ENCODE results near the gene DCAKD.

The DCAKD gene

GRCh38 chr17:45030733-45031132 is 20.7 kb downstream of the DCAKD start:
- DNase-seq (ENCODE audit: low read depth): no peak

DNA sequence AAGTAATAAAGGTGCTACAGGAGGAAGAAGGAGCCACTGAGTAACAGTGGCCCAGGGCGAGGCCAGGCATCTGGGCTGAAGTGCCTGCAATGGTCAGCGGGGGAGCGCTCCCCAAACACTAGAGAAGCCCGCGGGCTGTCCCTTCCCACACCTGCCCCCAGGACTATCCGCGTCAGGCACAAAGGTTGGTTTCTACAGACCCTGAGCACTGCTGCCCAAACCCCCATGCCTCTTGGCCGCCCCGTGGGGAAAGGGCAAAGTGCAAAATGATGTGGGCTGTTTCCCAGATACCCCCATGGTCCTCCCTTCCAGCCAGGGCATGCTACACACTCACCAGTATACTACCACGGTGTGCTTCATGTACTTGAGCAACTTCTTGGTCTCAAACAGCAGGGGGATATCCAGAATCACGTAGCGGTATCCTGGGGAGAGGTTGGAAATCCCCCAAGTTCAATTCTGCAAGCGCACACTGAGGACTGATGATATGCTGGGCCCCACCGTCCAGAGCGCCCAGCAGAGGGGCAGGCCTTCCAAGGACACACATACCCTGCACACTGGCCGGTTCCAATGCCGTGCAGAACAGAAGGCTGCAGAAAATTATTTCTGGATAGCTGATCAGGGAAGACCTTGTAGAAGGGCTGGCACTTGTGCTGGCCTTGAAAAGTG is 21.5 kb downstream of the DCAKD start:
- no peak for DNase-seq (ENCODE audit: low read depth)

GRCh38 chr17:45029096-45029495 is 22.3 kb downstream of the DCAKD start:
- DNase-seq (ENCODE audit: low read depth): no peak

- DNase-seq (ENCODE audit: low read depth): no peak
Observed at GRCh38 chr17:45022655-45023339, 28.6 kb downstream of the DCAKD start.

GRCh38 chr17:45022288-45022648 is 29.2 kb downstream of the DCAKD start:
- DNase-seq (ENCODE audit: low read depth): no peak

GRCh38 chr17:45021607-45022287 is 29.7 kb downstream of the DCAKD start:
- peak; percentile 74 for DNase-seq (ENCODE audit: low read depth)

DNA sequence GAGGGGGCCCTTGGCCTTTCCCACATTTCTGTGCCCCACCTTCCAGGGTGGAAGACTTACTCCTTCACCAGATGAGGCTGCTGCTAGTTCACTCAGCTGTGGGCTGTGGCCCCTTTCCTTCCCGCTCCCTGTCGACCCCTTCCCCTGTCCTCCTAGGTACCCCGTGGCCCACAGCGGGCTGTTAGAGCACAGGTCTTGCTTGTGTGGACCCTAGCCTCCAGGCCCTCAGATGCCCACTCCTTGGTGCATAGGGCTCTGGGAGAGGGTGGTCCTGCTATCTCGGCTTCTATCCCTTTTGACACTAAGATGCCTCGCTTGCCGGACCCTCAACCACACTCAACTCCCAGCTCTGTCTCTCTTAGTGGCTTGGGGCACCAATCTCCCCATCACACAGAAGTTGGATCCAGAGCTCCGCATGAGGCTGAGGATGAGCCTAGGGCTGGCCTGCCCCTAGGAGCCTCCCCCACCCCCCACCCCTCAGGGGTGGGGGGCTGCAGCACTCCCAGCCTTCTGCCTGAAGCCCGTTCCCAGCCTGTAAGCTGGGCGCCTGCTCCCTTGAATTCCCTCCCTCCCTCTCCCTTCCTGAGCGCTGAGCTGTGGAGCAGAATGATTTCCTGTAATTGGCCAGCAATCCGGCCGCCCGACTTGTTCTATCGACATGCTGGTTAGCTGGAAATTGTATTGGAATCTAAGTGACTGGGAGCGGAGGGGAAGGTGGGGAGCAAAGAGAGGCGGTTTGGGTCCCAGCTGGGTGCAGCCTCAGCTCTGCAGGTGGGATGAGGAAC is 30.9 kb downstream of the DCAKD start:
- DNase-seq (ENCODE audit: low read depth): no peak

DNA sequence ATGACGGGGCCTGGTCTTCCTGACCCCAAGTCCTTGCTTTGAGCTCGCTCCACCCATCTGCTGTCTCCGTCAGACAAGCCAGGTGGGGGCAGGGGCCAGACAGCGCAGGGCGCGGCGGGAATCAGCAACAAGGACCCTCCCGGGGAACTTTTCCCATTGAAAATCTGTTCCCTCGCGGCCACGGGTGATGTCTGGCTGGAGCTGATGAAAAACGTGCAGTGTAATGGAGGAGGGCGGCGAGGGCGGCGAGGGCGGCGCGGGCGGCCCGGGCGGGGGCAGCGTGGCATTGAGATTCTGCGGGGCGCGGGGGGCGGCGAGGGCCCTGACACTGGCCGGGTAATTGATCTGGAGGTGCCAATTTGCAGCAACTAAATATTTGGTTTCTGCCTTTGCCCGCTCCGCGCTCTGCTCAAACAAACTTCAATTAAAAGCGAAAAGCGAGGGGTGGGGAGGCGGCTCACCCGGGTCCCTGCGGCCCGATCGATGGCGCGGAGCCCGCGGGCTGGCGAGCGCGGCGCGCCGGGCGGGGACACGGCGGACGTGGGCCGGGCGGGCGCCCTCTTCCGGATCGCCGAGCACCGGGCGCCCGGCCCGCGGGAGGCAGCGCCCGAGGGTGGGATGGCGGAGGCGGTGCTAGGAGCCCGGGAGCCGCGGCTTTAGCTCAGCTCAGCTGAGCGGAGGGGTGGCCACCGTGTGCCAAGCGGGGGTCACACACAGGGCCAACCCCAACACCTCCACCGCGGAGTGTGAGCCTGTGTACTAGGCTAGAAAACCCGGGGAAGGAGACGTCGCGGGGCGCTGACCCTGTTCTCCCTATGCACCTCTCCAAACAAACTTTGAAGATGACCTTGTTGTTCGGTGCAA is 32.4 kb downstream of the DCAKD start:
- peak; percentile 56 for DNase-seq (ENCODE audit: low read depth)

GRCh38 chr17:45018514-45018847 is 33.0 kb downstream of the DCAKD start:
- no peak for DNase-seq (ENCODE audit: low read depth)

- no peak for DNase-seq (ENCODE audit: low read depth)
Observed at GRCh38 chr17:45016823-45017222, 34.6 kb downstream of the DCAKD start.

DNA sequence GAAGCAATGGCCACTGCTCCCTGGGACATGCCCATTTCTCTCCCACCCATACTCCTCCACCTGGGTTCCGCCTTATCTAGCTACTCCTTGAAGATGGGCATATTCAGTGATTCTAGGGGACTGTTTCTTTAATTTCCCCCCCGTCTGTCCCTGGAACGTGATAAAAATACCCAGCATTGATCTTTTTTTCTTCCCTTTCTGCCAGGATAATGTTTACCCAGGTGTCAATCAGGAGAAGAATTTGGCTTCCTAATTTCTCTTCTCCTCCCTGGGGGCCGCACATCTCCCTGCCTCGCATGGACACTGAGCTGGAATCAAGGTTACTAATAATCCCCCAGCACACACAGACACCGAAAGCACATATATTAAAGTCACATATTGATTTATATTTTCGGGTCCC is 35.2 kb downstream of the DCAKD start:
- DNase-seq (ENCODE audit: low read depth): no peak

DNA sequence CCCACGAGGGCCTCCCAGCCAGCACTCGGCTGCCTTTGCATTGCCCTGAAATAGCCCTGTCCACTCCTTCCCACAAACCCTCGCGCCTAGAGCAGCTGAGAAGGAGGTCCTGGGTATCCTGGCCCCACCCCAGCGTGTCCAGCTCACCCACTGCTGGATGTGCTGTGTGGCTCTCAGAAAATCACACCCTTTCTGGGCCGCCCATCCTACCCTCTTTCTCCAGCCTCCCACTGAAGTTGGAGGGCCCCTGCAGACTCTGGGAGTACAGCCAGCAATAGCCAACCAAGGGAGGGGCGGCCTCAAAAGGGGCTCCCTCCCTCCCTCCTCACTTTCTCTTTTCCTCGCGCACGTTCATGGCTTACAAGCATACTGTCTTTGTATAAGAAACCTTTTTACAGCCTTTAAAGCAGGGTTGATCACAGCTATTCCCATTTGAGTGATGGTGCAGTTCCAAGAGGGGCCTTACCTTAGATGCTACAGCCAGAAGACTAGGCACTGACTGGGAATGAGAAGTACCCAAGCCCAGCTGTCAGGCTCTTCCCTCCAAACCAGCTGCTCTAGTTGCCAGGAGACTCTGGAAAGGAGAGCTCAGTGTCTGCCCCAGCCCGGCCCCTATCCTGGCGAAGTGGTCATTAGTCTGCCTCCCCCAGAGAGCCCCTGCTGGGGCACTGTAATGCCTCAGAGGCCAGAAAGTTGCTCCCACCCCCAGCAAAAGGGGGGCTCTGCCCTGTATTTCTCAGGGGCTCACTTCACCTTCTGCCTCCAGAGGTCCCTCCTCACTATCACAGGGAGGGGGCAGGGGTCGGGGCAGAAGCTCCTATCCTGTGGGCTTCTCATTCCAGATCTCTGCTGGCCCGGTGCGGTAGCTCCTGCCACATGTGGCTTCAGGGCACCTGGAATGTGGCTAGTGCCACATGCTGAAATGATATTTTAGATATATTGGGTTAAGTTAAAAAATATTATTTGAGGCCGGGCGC is 38.1 kb downstream of the DCAKD start:
- no peak for DNase-seq (ENCODE audit: low read depth)

GRCh38 chr17:45011767-45012166 is 39.7 kb downstream of the DCAKD start:
- no peak for DNase-seq (ENCODE audit: low read depth)

- DNase-seq (ENCODE audit: low read depth): no peak
Observed at GRCh38 chr17:45009676-45010467, 41.6 kb downstream of the DCAKD start.

- no peak for DNase-seq (ENCODE audit: low read depth)
Observed at GRCh38 chr17:45008216-45008615, 43.2 kb downstream of the DCAKD start.

GRCh38 chr17:45006927-45007461 is 44.4 kb downstream of the DCAKD start:
- no peak for DNase-seq (ENCODE audit: low read depth)

DNA sequence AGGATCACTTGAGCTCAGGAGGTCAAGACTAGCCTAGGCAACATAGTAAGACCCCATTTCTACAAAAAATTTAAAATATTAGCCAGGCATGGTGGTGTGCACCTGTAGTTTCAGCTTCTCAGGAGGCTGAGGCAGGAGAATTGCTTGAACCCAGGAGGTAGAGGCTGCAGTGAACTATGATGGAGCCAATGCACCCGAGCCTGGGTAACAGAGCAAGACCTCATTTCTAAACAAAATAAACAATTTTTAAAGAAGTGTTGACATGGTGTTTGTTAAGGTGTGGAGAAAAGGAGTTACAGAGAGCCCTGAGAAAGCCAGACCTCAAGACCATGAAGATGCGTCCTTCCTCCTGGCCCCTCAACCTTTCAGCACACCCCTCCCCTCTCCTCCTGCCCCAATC is 45.7 kb downstream of the DCAKD start:
- DNase-seq (ENCODE audit: low read depth): no peak

DNA sequence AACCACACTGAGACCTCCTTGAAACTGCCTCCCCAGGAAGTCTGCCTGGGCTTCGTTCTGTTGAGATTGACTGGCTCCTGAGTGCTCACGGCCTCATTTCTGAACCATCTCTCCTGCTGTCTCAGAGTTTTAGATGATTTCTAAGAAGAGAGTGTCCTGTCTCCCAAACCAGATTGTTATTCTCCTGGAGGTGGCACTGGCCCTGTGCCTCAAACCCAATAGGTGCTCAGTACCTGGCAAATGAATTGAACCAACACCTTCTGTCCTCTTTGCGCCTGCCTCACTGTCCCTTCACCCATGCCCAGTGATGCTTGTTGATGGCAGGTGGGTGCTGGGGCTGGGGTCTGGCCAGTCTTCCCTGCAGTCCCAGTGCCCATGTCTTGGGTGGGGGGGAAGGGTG is 47.0 kb downstream of the DCAKD start:
- no peak for DNase-seq (ENCODE audit: low read depth)

- no peak for DNase-seq (ENCODE audit: low read depth)
Observed at GRCh38 chr17:45003877-45004276, 47.6 kb downstream of the DCAKD start.

Data from activated T-cell treated with anti-CD3 and anti-CD28 coated beads for 48 hours (primary cell).